SK-N-MC (cell line): Measurements from ENCODE around the gene MAP1LC3B.
"Not testable (repeated sequence)": the region's sequence is repeated elsewhere in the genome, so short reads cannot be mapped to it uniquely, and the experiment has no call there.

Experiments used
- DNase-seq: peaks from one replicate; pipeline ENCODE4 v3.0.0-alpha.2; 2011; ENCODE audit warnings: low read depth, low spot score
- H3K27ac ChIP-seq: fragments of 200-600 bp; sonication (generic); 2 replicates; pipeline ENCODE4 v1.5.1; 2016; ENCODE audit warnings: mixed run types
- H3K36me3 ChIP-seq: fragments of 200-600 bp; sonication (generic); 2 replicates; pipeline ENCODE4 v1.6.1; 2017; ENCODE audit warnings: antibody characterized with exemption, low read length, mixed read lengths; ENCODE audit not compliant: insufficient read depth
- H3K4me3 ChIP-seq: fragments of 200-600 bp; sonication (generic); 2 replicates; pipeline ENCODE4 v1.5.1; 2016
- H3K9ac ChIP-seq: fragments of 200-600 bp; sonication (generic); 2 replicates; pipeline ENCODE4 v1.8.0; 2017; ENCODE audit warnings: mixed run types, mixed read lengths; ENCODE audit not compliant: insufficient read length
- H3K9me3 ChIP-seq: fragments of 200-600 bp; sonication (generic); 2 replicates; pipeline ENCODE4 v1.6.1; 2017; ENCODE audit warnings: low read depth, mild to moderate bottlenecking, antibody characterized with exemption, low read length, moderate library complexity, mixed read lengths
- EZH2 ChIP-seq: fragments of 200-600 bp; sonication (generic); IDR thresholded peaks from one replicate; pipeline ENCODE4 v1.6.1; 2017; ENCODE audit warnings: antibody characterized with exemption
- FOXP2 ChIP-seq: optimal IDR thresholded peaks from 2 replicates; pipeline ENCODE3; 2011; ENCODE audit warnings: mild to moderate bottlenecking, moderate library complexity; ENCODE audit not compliant: insufficient read depth; ENCODE audit errors: extremely low read length, control extremely low read depth
- POLR2AphosphoS5 ChIP-seq: IDR thresholded peaks from 2 replicates; pipeline ENCODE4 v1.6.1; 2012; ENCODE audit warnings: mild to moderate bottlenecking, low read depth, low read length, borderline replicate concordance

Gene MAP1LC3B

DNA sequence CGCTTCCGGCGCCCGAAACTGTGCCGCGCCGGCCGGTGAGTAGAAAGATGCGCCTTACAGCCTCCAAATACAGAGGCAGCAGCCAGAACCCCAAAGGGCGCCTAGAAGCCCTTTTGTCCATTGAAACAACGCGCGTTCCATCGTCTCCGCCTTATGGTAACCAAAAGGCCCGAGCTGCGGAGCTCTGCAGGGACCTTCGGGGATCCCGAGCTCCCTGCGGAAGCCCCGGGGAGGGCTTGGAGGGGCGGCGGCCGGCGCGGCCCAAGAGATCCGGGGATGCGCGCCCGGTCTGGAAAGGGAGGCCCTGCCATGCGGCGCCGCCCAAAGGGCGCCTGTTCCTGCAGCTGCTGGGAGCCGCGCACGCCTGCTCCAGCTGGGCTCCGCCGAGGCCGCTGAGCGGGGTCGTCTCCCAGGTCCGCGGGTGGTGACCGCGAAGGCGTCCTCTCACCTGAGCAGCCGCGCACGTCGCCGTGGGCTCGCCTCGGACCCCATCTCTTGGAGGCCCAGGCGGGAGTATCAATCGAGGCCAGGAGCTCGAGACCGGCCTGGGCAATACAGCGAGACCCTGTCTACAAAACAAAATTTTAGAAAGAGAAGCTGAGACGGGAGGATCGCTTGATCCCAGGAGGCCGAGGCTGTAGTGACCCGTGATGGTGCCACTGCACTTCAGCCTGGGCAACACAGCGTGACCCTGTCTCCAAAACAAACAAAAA is 7.8 kb upstream of the MAP1LC3B start:
- peak overlapping the region; percentile 59 for H3K9ac ChIP-seq

DNA sequence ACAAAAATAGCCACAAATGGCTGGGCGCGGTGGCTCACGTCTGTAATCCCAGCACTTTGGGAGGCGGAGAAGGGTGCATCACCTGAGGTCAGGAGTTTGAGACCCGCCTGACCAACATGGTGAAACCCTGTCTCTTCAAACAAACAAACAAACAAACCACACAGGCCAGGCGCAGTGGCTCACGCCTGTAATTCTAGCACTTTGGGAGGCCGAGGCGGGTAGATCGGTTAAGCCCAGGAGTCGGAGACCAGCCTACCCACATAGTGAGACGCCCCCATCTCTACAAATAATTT is 7.3 kb upstream of the MAP1LC3B start:
- H3K4me3 ChIP-seq, result peak overlapping the region; percentile 84; the same call in 1 of the 2 replicates
- H3K36me3 ChIP-seq, DNase-seq, H3K27ac ChIP-seq, H3K9me3 ChIP-seq, H3K9ac ChIP-seq: not testable (repeated sequence)

More for the DNA sequence above, 7.8 kb upstream of the MAP1LC3B start:
- no peaks in the 10 kb centered on the region for H3K36me3 ChIP-seq
- no peak overlapping the region for H3K27ac ChIP-seq
- DNase-seq, result no peak
- no peak for TF ChIP-seq EZH2
- no peak for TF ChIP-seq FOXP2
- no peak for TF ChIP-seq POLR2AphosphoS5
- no peaks in the 10 kb centered on the region for H3K9me3 ChIP-seq
- peak overlapping the region; percentile 84 for H3K4me3 ChIP-seq

GRCh38 chr16:87387942-87388817 is 4.0 kb upstream of the MAP1LC3B start:
- DNase-seq, result no peak
- TF ChIP-seq EZH2 (no peak), POLR2AphosphoS5 (0 out of 2 replicates have a peak, but pooled peaks have one; percentile 22), FOXP2 (peak; percentile 94)
- Histone ChIP-seq H3K27ac (peak overlapping the region; percentile 83), H3K9ac (peak overlapping the region; percentile 59), H3K4me3 (peak overlapping the region; percentile 64), H3K9me3 (no peaks in the 10 kb centered on the region), H3K36me3 (no peaks in the 10 kb centered on the region)

GRCh38 chr16:87388818-87389134 is 3.4 kb upstream of the MAP1LC3B start:
- Histone ChIP-seq H3K27ac (peak overlapping the region; percentile 83), H3K4me3 (peak overlapping the region; percentile 64), H3K9ac (peak overlapping the region; percentile 59), H3K36me3 (no peaks in the 10 kb centered on the region), H3K9me3 (no peaks in the 10 kb centered on the region)
- DNase-seq, result no peak
- TF ChIP-seq EZH2 (no peak), FOXP2 (no peak), POLR2AphosphoS5 (no peak)

DNA sequence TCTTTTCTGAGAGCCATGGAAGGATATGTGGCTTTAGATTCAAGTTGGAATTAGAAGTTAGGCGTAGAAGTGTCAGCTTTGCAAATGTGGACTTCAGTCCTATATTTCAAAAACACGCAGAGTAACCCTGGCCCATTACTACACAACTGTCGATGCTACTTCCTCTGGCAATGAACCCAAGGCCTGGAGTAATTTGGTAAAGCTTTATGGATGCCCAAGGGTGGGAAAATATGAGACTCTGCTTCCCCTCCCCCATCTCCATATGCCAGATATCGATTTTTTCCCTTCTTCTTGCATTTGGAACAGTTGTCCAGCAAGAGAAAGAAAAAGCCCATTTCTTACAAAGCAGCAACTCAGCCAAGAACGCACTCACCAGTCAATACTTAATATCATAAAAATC is 2.9 kb upstream of the MAP1LC3B start:
- no peaks in the 10 kb centered on the region for H3K36me3 ChIP-seq
- H3K4me3 ChIP-seq, result no peak overlapping the region
- TF ChIP-seq EZH2, result no peak
- no peak for TF ChIP-seq FOXP2
- no peak for TF ChIP-seq POLR2AphosphoS5
- no peak overlapping the region for H3K9ac ChIP-seq
- H3K27ac ChIP-seq, result peak overlapping the region; percentile 50; the same call in 1 of the 2 replicates
- DNase-seq, result no peak
- H3K9me3 ChIP-seq, result no peaks in the 10 kb centered on the region

DNA sequence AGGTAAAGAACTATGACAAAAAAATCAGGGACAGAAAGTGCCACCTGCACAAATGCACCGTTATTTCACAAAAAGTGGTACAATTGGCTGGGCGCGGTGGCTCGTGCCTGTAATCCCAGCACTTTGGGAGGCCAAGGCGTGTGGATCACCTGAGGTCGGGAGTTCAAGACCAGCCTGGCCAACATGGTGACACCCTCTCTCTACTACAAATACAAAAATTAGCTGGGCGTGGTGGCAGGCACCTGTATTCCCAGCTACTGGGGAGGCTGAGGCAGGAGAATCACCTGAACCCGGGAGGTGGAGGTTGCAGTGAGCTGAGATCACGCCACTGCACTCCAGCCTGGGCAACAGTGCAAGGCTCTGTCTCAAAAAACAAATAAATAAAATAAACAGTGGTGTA is 2.2 kb upstream of the MAP1LC3B start:
- H3K9me3 ChIP-seq, H3K9ac ChIP-seq, H3K27ac ChIP-seq, DNase-seq, H3K36me3 ChIP-seq, H3K4me3 ChIP-seq: not testable (repeated sequence)

GRCh38 chr16:87390641-87391323 is 1.4 kb upstream of the MAP1LC3B start:
- H3K4me3 ChIP-seq, result no peak overlapping the region
- TF ChIP-seq FOXP2 (no peak), EZH2 (no peak), POLR2AphosphoS5 (no peak)

GRCh38 chr16:87391324-87391949 is 699 bp upstream of the MAP1LC3B start:
- Histone ChIP-seq H3K36me3 (no peaks in the 10 kb centered on the region), H3K9ac (peak overlapping the region; percentile 70), H3K4me3 (peak overlapping the region; percentile 72), H3K27ac (no peak overlapping the region), H3K9me3 (no peaks in the 10 kb centered on the region)
- DNase-seq, result no peak
- TF ChIP-seq FOXP2 (no peak), EZH2 (no peak), POLR2AphosphoS5 (no peak)

More at GRCh38 chr16:87390641-87391323, 1.4 kb upstream of the MAP1LC3B start:
- Histone ChIP-seq H3K36me3 (no peaks in the 10 kb centered on the region), H3K9me3 (no peaks in the 10 kb centered on the region), H3K27ac (no peak overlapping the region), H3K9ac (no peak overlapping the region)
- DNase-seq, result no peak
